HepG2 (cell line): ENCODE data around the gene MED20. TPM values are rescaled to one million over a fixed set of nuclear protein-coding genes. Genes with fewer than 3 reads are reported as not detected.

Experiments used
- AGO2 ChIP-seq: fragments of 200-400 bp; formaldehyde crosslinking; optimal IDR thresholded peaks from 2 replicates; pipeline ENCODE3; 2017; ENCODE audit warnings: mild to moderate bottlenecking, low read depth, low read length, moderate library complexity
- DMAP1 ChIP-seq: IDR thresholded peaks from 2 replicates; pipeline ENCODE4 v1.6.1; 2016
- DR1 ChIP-seq: sonication (generic); formaldehyde crosslinking; IDR thresholded peaks from 2 replicates; pipeline ENCODE4 v1.8.0; 2021; ENCODE audit warnings: mild to moderate bottlenecking, missing genetic modification reagents, inconsistent platforms
- FOXM1 ChIP-seq: sonication (generic); formaldehyde crosslinking; IDR thresholded peaks from 2 replicates; pipeline ENCODE4 v1.5.0; 2020; ENCODE audit warnings: missing genetic modification reagents
- GATAD1 ChIP-seq: IDR thresholded peaks from 2 replicates; pipeline ENCODE4 v1.6.1; 2016; ENCODE audit warnings: missing genetic modification reagents, missing compliant biosample characterization
- HHEX ChIP-seq: IDR thresholded peaks from 2 replicates; pipeline ENCODE4 v1.6.1; 2016; ENCODE audit warnings: control low read depth
- HNRNPLL ChIP-seq: fragments of 200-400 bp; formaldehyde crosslinking; IDR thresholded peaks from 2 replicates; pipeline ENCODE4 v1.6.1; 2017; ENCODE audit warnings: mild to moderate bottlenecking, low read depth, low read length; ENCODE audit not compliant: poor library complexity, severe bottlenecking
- NFYC ChIP-seq: IDR thresholded peaks from 2 replicates; pipeline ENCODE4 v1.6.1; 2016; ENCODE audit warnings: missing genetic modification reagents, missing compliant biosample characterization
- RELA ChIP-seq: sonication (generic); formaldehyde crosslinking; IDR thresholded peaks from 2 replicates; pipeline ENCODE4 v1.4.0; 2020; ENCODE audit warnings: missing genetic modification reagents
- RFX3 ChIP-seq: IDR thresholded peaks from 2 replicates; pipeline ENCODE4 v1.6.1; 2016; ENCODE audit warnings: missing biosample characterization, missing genetic modification reagents
- TCF7L2 ChIP-seq: IDR thresholded peaks from 2 replicates; pipeline ENCODE4 v1.6.1; 2011; ENCODE audit warnings: mild to moderate bottlenecking, low read depth, low read length, moderate library complexity
- ZBTB20 ChIP-seq: sonication (generic); formaldehyde crosslinking; IDR thresholded peaks from 2 replicates; pipeline ENCODE4 v1.8.1; 2023; ENCODE audit warnings: missing genetic modification reagents, low read depth, mild to moderate bottlenecking, borderline replicate concordance
- ZMAT3 ChIP-seq: sonication (generic); formaldehyde crosslinking; conservative IDR thresholded peaks from 2 replicates; pipeline ENCODE4 v1.7.0; 2021; ENCODE audit warnings: missing genetic modification reagents
- ZNF768 ChIP-seq: sonication (generic); formaldehyde crosslinking; IDR thresholded peaks from 2 replicates; pipeline ENCODE4 v1.4.0; 2020; ENCODE audit warnings: missing genetic modification reagents
- polyA plus RNA-seq, 8 experiments: library from polyadenylated mRNA; depleted of rRNA in 3 of 8; stranded (reverse) in 7 of 8; unstranded in 1 of 8; fragments of >200 nt; fragmentation: Illumina TruSeq in 4 of 8; extraction: Trizol in 4 of 8; gene quantifications; 2 replicates each; pipeline versions ENCODE4 v1.2.1 to v1.2.3, GENCODE V29; 2011 to 2016; ENCODE audit warnings: low read depth in 4 of 8, missing spikeins in 1 of 8, mixed read lengths in 1 of 8; ENCODE audit not compliant: insufficient read depth in 1 of 8
- total RNA-seq, 5 experiments: library from RNA; depleted of rRNA; stranded (reverse); fragments of >200 nt; fragmentation: Illumina TruSeq; extraction: Trizol; gene quantifications; 2 replicates each; pipeline ENCODE4 v1.2.3, GENCODE V29; 2016; ENCODE audit warnings: low read depth in 1 of 5
- TF ChIP-seq, protein P1 (sequence below): sonication (generic); formaldehyde crosslinking; IDR thresholded peaks from 2 replicates; pipeline ENCODE4 v1.4.0; 2020; ENCODE audit warnings: missing genetic modification reagents
- TF ChIP-seq, protein P2 (sequence below): sonication (generic); formaldehyde crosslinking; IDR thresholded peaks from 2 replicates; pipeline ENCODE4 v1.5.0; 2020; ENCODE audit warnings: mild to moderate bottlenecking, missing genetic modification reagents
- TF ChIP-seq, protein P3 (sequence below): sonication (generic); formaldehyde crosslinking; IDR thresholded peaks from 2 replicates; pipeline ENCODE4 v1.8.0; 2022; ENCODE audit warnings: low read depth, missing genetic modification reagents
- TF ChIP-seq, protein P4 (sequence below): sonication (generic); formaldehyde crosslinking; IDR thresholded peaks from 2 replicates; pipeline ENCODE4 v1.5.1; 2020; ENCODE audit warnings: mild to moderate bottlenecking, missing genetic modification reagents, moderate library complexity
- TF ChIP-seq, protein P5 (sequence below): sonication (generic); formaldehyde crosslinking; IDR thresholded peaks from 2 replicates; pipeline ENCODE4 v1.4.0; 2020; ENCODE audit warnings: missing genetic modification reagents

Gene MED20
- total and polyA plus RNA-seq, 2 of the 13 experiments (the other 11 are each of a cell fraction or from before 2014, with no cell fraction given), result 28.1 to 41.1 TPM

DNA sequence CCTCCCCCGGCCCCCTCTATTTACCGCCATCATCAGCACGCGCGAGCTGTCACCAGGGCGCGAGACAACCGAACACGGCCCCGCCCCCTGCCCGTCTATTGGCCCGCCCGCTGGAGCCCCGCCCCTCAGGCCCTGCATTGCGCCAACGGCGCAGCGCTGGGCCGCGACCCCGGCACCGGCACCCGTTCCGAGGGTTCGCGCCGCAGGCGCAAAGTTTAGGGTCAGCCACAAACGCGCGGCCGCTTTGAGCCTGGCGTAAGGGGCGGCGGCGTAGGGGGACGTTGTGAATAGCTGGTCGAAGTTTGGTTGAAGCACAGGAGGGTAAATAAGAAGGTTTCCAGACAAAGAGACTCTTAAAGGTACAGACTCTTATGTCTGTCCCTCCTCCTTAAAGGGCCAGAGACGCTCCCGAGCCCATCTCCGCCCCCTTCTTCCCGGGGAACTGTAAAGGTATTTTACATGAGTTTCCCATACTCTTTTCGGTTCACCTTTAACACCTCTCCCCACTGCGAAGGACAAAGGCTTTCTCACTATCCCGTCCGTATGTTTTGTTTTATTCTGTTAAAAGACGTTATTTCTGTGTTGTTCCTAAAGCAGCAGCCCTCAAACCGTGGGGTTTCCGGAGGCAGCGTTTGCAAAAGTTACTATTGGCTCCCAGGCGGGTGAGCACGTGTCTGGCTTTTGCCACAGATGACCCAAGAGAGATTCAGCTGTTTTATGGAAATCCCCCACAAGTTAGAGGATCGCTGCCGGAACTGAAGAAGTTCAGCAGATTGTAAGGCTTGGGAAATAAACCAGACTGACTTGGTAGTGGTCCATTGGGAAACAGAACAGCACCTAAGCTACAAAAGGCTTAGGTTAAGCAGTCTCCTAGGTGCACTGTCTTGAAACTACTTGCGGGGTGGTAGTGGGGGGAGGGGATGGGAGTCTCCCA lies 25.4 kb downstream of the MED20 start, which contains the start of gene USP49 (continued):
- TF ChIP-seq FOXM1 (no peak), RELA (CRISPR knock-in tag) (peak; percentile 67; the same call in 1 of the 2 replicates), AGO2 (peak; percentile 84), ZMAT3 (CRISPR knock-in tag) (peak; percentile 67; the same call in 1 of the 2 replicates), NFYC (CRISPR knock-in tag) (peak; percentile 64), TCF7L2 (no peak), DMAP1 (CRISPR knock-in tag) (peak; percentile 61; the same call in 1 of the 2 replicates), ZNF768 (CRISPR knock-in tag) (peak; percentile 39; the same call in 1 of the 2 replicates), HNRNPLL (peak; percentile 100), RFX3 (CRISPR knock-in tag) (no peak), DR1 (CRISPR knock-in tag) (no peak), ZBTB20 (CRISPR knock-in tag) (no peak), HHEX (CRISPR knock-in tag) (no peak), GATAD1 (CRISPR knock-in tag) (peak; percentile 44; the same call in 1 of the 2 replicates)
- TF ChIP-seq, protein P1, sequence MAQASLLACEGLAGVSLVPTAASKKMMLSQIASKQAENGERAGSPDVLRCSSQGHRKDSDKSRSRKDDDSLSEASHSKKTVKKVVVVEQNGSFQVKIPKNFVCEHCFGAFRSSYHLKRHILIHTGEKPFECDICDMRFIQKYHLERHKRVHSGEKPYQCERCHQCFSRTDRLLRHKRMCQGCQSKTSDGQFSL (CRISPR knock-in tag), result no peak
- TF ChIP-seq, protein P2, sequence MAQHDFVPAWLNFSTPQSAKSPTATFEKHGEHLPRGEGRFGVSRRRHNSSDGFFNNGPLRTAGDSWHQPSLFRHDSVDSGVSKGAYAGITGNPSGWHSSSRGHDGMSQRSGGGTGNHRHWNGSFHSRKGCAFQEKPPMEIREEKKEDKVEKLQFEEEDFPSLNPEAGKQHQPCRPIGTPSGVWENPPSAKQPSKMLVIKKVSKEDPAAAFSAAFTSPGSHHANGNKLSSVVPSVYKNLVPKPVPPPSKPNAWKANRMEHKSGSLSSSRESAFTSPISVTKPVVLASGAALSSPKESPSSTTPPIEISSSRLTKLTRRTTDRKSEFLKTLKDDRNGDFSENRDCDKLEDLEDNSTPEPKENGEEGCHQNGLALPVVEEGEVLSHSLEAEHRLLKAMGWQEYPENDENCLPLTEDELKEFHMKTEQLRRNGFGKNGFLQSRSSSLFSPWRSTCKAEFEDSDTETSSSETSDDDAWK (CRISPR knock-in tag), result no peak
- TF ChIP-seq, protein P3, sequence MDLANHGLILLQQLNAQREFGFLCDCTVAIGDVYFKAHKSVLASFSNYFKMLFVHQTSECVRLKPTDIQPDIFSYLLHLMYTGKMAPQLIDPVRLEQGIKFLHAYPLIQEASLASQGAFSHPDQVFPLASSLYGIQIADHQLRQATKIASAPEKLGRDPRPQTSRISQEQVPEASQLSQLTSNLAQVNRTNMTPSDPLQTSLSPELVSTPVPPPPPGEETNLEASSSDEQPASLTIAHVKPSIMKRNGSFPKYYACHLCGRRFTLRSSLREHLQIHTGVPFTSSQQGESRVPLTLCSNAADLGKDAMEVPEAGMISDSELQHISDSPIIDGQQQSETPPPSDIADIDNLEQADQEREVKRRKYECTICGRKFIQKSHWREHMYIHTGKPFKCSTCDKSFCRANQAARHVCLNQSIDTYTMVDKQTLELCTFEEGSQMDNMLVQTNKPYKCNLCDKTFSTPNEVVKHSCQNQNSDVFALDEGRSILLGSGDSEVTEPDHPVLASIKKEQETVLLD (CRISPR knock-in tag), result no peak
- TF ChIP-seq, protein P4, sequence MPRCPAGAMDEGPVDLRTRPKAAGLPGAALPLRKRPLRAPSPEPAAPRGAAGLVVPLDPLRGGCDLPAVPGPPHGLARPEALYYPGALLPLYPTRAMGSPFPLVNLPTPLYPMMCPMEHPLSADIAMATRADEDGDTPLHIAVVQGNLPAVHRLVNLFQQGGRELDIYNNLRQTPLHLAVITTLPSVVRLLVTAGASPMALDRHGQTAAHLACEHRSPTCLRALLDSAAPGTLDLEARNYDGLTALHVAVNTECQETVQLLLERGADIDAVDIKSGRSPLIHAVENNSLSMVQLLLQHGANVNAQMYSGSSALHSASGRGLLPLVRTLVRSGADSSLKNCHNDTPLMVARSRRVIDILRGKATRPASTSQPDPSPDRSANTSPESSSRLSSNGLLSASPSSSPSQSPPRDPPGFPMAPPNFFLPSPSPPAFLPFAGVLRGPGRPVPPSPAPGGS, result peak; percentile 57; the same call in 1 of the 2 replicates
- TF ChIP-seq, protein P5, sequence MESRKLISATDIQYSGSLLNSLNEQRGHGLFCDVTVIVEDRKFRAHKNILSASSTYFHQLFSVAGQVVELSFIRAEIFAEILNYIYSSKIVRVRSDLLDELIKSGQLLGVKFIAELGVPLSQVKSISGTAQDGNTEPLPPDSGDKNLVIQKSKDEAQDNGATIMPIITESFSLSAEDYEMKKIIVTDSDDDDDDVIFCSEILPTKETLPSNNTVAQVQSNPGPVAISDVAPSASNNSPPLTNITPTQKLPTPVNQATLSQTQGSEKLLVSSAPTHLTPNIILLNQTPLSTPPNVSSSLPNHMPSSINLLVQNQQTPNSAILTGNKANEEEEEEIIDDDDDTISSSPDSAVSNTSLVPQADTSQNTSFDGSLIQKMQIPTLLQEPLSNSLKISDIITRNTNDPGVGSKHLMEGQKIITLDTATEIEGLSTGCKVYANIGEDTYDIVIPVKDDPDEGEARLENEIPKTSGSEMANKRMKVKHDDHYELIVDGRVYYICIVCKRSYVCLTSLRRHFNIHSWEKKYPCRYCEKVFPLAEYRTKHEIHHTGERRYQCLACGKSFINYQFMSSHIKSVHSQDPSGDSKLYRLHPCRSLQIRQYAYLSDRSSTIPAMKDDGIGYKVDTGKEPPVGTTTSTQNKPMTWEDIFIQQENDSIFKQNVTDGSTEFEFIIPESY, result no peak
